Gastroesophageal sphincter (tissue), 4 donors: ENCODE measurements around the gene SHQ1. TPM values are rescaled to one million over a fixed set of nuclear protein-coding genes. Genes with fewer than 3 reads are reported as not detected.

Source experiments
- ATAC-seq: fragments of 150-250 bp; one replicate; pipeline ENCODE4 v1.9.1; 2016; ENCODE audit warnings: mild to moderate bottlenecking, moderate library complexity
- H3K27ac ChIP-seq, 4 donors: fragments of 200-600 bp; sonication (generic) in 3 of 4; 1 replicate in 3 of 4; 2 replicates in 1 of 4; pipeline ENCODE4 v1.5.1; 2016 to 2019
- H3K27me3 ChIP-seq: fragments of 200-600 bp; sonication (generic); one replicate; pipeline ENCODE4 v1.5.1; 2019
- H3K36me3 ChIP-seq, 2 donors: fragments of 200-600 bp; sonication (generic); one replicate each; pipeline ENCODE4 v1.5.1; 2019; ENCODE audit warnings: control low read depth in 1 of 2
- H3K4me1 ChIP-seq, 3 donors: fragments of 200-600 bp; sonication (generic); 1 replicate in 2 of 3; 2 replicates in 1 of 3; pipeline ENCODE4 v1.5.1; 2016 to 2019; ENCODE audit warnings: control low read depth in 2 of 3
- H3K4me3 ChIP-seq, 2 donors: fragments of 200-600 bp; sonication (generic); one replicate each; pipeline ENCODE4 v1.5.1; 2019; ENCODE audit warnings: mild to moderate bottlenecking in 1 of 2, moderate library complexity in 1 of 2
- H3K9me3 ChIP-seq, 3 donors: fragments of 200-600 bp; sonication (generic); one replicate each; pipeline ENCODE4 v1.5.1; 2017 to 2019; ENCODE audit warnings: control low read depth in 2 of 3
- CTCF ChIP-seq, 4 experiments: fragments of 200-600 bp in 2 of 4; fragments of 450-650 bp in 2 of 4; sonication (generic) in 1 of 4; IDR thresholded peaks; one replicate each; pipeline ENCODE4 v1.5.1; 2017 to 2019; ENCODE audit warnings: antibody characterized with exemption in 4 of 4, mild to moderate bottlenecking in 2 of 4, moderate library complexity in 2 of 4
- EP300 ChIP-seq: sonication (generic); formaldehyde crosslinking; IDR thresholded peaks from one replicate; pipeline ENCODE4 v1.6.1; 2017; ENCODE audit warnings: antibody characterized with exemption, mild to moderate bottlenecking
- POLR2A ChIP-seq, 2 donors: fragments of 450-650 bp; IDR thresholded peaks; one replicate each; pipeline ENCODE4 v1.6.1; 2017; ENCODE audit warnings: antibody characterized with exemption in 2 of 2, mild to moderate bottlenecking in 2 of 2, moderate library complexity in 1 of 2
- POLR2AphosphoS5 ChIP-seq: sonication (generic); formaldehyde crosslinking; IDR thresholded peaks from one replicate; pipeline ENCODE4 v1.6.1; 2017; ENCODE audit warnings: antibody characterized with exemption
- WGBS, 2 donors: methylation state at CpG; one replicate each; pipeline ENCODE4 v1.1.5; 2018; ENCODE audit warnings: low coverage in 1 of 2; 5-methylcytosine and 5-hydroxymethylcytosine counted together
- total RNA-seq, 4 donors: library from RNA; depleted of rRNA; stranded (reverse); fragments of >200 nt; gene quantifications; one replicate each; pipeline ENCODE4 v1.1.0, GENCODE V29; 2016

Gene SHQ1
- total RNA-seq, 4 donors from 2014 or later = 7.0 to 17.1 (median 11.2) TPM

DNA sequence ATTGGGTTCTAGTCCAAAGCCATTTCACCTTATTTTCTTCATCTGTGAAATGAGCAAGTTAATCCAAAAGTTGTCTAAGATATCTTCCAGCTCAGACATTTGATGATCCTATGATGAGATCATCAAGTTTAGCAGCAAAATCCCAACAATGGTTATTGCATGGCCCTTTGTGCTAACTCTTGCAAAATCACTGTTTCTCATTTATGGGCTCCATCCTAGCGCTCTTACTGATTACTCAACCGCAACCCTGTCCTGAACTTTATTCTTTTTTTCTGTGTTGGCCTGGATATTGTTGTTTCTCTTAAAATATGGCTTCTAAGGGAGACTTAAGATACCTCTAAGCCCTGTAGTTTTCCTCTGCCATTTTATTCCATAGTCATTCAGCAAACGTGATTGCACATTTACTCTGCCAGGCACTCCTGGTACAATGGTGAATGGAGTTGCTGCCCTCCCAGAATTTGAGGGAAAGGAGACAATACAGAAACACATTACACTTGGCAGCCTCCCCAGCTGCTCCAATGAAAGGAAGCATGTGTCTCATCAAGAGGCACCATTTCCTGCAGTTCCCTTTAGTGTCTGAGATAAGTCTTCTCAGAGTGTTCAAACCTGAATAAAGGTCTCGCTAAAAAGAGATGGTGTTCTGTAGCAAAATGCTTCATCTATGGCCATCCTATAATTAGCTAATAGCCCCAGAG, 44.0 kb upstream of the SHQ1 start:
- H3K9me3 ChIP-seq = no peaks in the 10 kb centered on the region
- TF ChIP-seq POLR2AphosphoS5 (peak; percentile 43), POLR2A (IDR thresholded peaks at IDR 0.05) (no peak)
- WGBS, 2 donors = 53 to 62% methylated on average over 4 of the region's 4 CpGs
- no peak overlapping the region for H3K4me3 ChIP-seq
- H3K4me1 ChIP-seq = peaks cover 0 to 49% (median 6%) of the 10 kb centered on the region in 3 donors
- peak overlapping the region in 3 of 4 donors; percentile 44 to 82 (median 45) for H3K27ac ChIP-seq
- H3K27me3 ChIP-seq = no peaks in the 10 kb centered on the region
- peak; percentile 73 for ATAC-seq
- no peaks in the 10 kb centered on the region for H3K36me3 ChIP-seq

GRCh38 chr3:72891053-72891855, 43.0 kb upstream of the SHQ1 start:
- 13 to 42% methylated on average over 8 of the region's 8 CpGs for WGBS, 2 donors
- Histone ChIP-seq H3K36me3 (no peaks in the 10 kb centered on the region), H3K27me3 (no peaks in the 10 kb centered on the region), H3K4me1 (peaks cover 0 to 58% (median 11%) of the 10 kb centered on the region in 3 donors), H3K9me3 (no peaks in the 10 kb centered on the region), H3K4me3 (no peak overlapping the region), H3K27ac (peak overlapping the region in 3 of 4 donors; percentile 31 to 82 (median 44))
- no peak for TF ChIP-seq POLR2AphosphoS5
- peak in 1 of 4 experiments; percentile 5 for TF ChIP-seq CTCF (IDR thresholded peaks at IDR 0.05)
- ATAC-seq = peak; percentile 38

DNA sequence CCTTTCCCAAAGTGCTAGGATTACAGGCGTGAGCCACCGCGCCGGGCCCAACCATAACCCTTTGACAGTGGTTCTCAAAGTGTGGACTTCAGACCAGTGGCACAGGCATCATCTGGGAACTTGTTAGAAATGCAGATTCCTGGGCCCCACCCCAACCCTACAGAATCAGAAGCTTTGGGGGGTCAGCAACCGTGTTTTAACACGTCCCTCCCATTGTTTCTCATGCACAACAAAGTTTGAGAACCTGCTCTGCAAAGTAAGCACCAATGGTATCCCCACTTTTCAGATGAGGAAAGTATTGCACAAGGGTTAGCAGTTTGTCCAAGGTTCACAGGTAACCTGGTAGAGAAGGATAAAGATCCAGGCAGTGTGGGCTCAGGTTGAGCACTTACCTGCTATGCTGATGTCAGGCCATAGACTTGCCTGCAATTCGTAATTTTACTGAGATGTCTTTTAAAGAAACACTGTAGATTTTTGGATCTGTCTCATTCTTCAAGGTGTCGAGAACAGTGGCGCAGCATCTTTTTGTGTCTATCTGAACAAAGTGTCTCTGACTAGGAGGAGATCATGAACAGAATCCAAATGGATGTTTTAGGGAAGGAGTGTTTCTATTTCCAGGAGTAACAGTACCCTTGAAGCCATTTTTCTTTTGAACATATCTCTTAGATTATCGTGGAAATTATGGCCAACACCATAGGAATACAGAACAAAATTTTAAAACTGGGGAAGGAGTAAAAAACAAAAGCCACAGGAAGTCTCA, 42.1 kb upstream of the SHQ1 start:
- no peak for ATAC-seq
- Histone ChIP-seq H3K4me1 (peaks cover 0 to 59% (median 11%) of the 10 kb centered on the region in 3 donors), H3K36me3 (no peaks in the 10 kb centered on the region), H3K4me3 (no peak overlapping the region), H3K9me3 (no peaks in the 10 kb centered on the region), H3K27me3 (no peaks in the 10 kb centered on the region), H3K27ac (peak overlapping the region in 3 of 4 donors; percentile 44 to 82 (median 80))
- WGBS, 2 donors = 60 to 61% methylated on average over 1 to 4 of the region's 10 CpGs
- TF ChIP-seq POLR2A (IDR thresholded peaks at IDR 0.05) (no peak), EP300 (no peak), CTCF (IDR thresholded peaks at IDR 0.05) (no peak), POLR2AphosphoS5 (no peak)

DNA sequence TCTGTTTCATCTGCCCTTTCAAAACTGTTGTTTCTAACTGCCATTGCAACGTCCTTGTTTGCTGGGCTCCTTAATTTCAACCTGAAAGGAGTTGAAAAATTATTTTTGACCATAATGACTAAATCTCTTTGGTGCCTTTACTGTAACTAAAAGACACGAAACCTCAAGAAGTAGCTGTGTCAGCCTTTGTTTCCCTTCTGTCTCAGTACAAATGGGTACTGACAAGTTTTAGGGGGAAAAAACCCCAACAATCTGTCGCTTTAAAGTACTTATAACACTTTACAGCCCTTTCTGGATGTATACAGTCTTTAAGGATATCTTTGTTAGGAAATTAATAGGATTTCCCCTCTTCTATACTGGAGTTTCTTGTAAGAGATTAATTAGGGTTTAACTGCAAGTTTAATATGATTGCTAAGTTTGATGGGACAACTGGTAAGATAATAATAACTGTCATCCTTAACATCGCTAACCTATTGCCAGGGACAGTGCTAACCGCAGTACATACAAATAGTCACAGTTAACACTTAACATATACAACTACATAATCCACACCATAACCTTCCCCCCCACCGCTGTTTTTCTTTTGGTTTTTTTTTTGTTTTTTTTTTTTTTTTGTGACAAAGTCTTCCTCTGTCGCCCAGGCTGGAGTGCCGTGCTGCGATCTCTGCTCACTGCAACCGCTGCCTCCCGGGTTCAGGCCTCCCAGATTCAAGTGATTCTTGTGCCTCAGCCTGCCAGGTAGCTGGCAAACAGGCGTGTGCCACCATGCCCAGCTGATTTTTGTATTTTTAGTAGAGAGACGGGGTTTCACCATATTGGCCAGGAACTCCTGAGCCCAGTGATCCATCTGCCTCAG, 41.3 kb upstream of the SHQ1 start:
- Histone ChIP-seq H3K4me3 (peak overlapping the region; percentile 37 to 58), H3K27me3 (no peaks in the 10 kb centered on the region), H3K9me3 (no peaks in the 10 kb centered on the region), H3K27ac (peak overlapping the region; percentile 57 to 82 (median 80)), H3K4me1 (peaks cover 0 to 59% (median 11%) of the 10 kb centered on the region in 3 donors), H3K36me3 (no peaks in the 10 kb centered on the region)
- 73 to 75% methylated on average over 6 to 13 of the region's 13 CpGs for WGBS, 2 donors
- no peak for ATAC-seq
- TF ChIP-seq POLR2A (IDR thresholded peaks at IDR 0.05) = no peak

DNA sequence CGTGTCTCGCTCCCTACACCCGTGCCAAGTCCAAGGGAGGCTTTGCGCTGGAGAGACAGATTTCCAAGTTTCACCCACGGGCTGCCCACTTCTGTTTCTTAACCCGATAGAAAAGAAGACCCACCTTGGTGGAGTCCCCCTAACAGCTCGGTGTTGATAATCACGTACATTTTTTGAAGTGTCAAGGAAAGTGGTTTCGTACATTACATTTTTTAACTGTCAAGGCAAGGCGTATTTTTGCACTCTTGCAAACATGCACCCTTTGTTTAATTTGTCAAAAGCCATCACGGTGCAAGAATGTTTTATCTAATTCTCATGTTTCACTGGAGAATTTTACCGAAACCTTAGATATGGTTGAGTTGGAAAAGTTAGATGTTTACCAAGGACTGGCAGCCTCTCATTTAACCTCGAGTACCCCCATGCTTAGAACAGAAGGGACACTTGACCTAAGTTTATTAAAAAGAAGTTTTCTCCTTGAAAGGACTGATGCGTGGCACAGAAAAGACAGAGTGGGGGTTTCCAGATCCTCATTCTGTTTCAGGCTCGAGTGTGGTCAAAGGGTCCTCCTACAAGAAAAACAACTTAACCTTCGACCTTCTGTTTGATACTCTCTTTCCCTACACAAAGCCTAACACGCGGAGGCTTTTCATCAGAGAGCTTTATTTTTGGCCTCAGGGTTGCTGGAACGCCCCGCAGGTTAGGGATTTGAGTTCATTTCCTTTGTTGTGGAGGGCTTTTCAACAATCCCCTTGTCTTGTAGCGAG, 40.5 kb upstream of the SHQ1 start:
- WGBS, 2 donors = 13 to 16% methylated on average over 16 to 19 of the region's 21 CpGs
- no peaks in the 10 kb centered on the region for H3K9me3 ChIP-seq
- peak overlapping the region; percentile 37 to 58 for H3K4me3 ChIP-seq
- H3K27me3 ChIP-seq = no peaks in the 10 kb centered on the region
- no peak for TF ChIP-seq POLR2AphosphoS5
- no peak for TF ChIP-seq EP300
- no peak for TF ChIP-seq POLR2A (IDR thresholded peaks at IDR 0.05)
- TF ChIP-seq CTCF (IDR thresholded peaks at IDR 0.05) = no peak
- no peaks in the 10 kb centered on the region for H3K36me3 ChIP-seq
- no peak for ATAC-seq
- peak overlapping the region; percentile 57 to 82 (median 80) for H3K27ac ChIP-seq
- peaks cover 0 to 59% (median 11%) of the 10 kb centered on the region in 3 donors for H3K4me1 ChIP-seq
